ENCODE data around the gene FAM98C.

Gene FAM98C

GRCh38 chr19:38367041-38367440 lies 35.9 kb upstream of the FAM98C start:
- Histone ChIP-seq H3K27ac (ENCODE audit: low read depth, low read length, severe bottlenecking) (no peak overlapping the region), H3K4me3 (ENCODE audit: extremely low read depth, insufficient read depth, low read length, poor library complexity, severe bottlenecking) (no peak overlapping the region), H3K4me1 (ENCODE audit: control insufficient read depth, insufficient read depth, low read length, poor library complexity, severe bottlenecking) (no peaks in the 10 kb centered on the region), H3K9me3 (ENCODE audit: control insufficient read depth, low read length) (no peaks in the 10 kb centered on the region), H3K36me3 (ENCODE audit: control insufficient read depth, insufficient read depth, low read length) (no peaks in the 10 kb centered on the region)
- 89 to 90% methylated on average over 10 to 12 of the region's 12 CpGs for WGBS, 2 experiments (ENCODE audit: insufficient coverage in 2 of 2)

GRCh38 chr19:38369584-38369983 lies 33.3 kb upstream of the FAM98C start:
- H3K4me3 ChIP-seq (ENCODE audit: extremely low read depth, insufficient read depth, low read length, poor library complexity, severe bottlenecking): no peak overlapping the region
- no peak overlapping the region for H3K27ac ChIP-seq (ENCODE audit: low read depth, low read length, severe bottlenecking)
- WGBS, 2 experiments (ENCODE audit: insufficient coverage in 2 of 2): 93 to 96% methylated on average over 2 of the region's 2 CpGs
- no peaks in the 10 kb centered on the region for H3K36me3 ChIP-seq (ENCODE audit: control insufficient read depth, insufficient read depth, low read length)
- H3K9me3 ChIP-seq (ENCODE audit: control insufficient read depth, low read length): no peaks in the 10 kb centered on the region
- H3K4me1 ChIP-seq (ENCODE audit: control insufficient read depth, insufficient read depth, low read length, poor library complexity, severe bottlenecking): no peaks in the 10 kb centered on the region

- 79 to 85% methylated on average over 11 to 12 of the region's 12 CpGs for WGBS, 2 experiments (ENCODE audit: insufficient coverage in 2 of 2)
These were observed 32.6 kb upstream of the FAM98C start for GRCh38 chr19:38370299-38370698.

DNA sequence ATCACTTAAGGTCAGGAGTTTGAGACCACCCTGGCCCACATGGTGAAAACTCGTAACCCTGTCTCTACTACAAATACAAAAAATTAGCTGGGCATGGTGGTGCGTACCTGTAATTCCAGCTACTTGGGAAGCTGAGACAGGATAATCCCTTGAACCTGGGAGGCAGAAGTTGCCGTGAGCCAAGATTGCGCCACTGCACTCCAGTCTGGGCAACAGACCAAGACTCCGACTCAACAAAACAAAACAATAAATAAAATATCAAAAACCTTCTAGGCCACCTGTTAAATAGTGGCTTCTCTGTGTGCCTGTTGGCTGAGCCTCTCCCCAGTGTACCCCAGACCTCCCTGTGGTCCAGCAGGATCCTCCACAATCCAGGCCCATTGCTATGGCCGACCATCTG lies 31.8 kb upstream of the FAM98C start:
- 88 to 97% methylated on average over 5 of the region's 6 CpGs for WGBS, 2 experiments (ENCODE audit: insufficient coverage in 2 of 2)
- peaks cover 3% of the 10 kb centered on the region for H3K36me3 ChIP-seq (ENCODE audit: control insufficient read depth, insufficient read depth, low read length)
- H3K4me1 ChIP-seq (ENCODE audit: control insufficient read depth, insufficient read depth, low read length, poor library complexity, severe bottlenecking): peaks cover 2% of the 10 kb centered on the region
- no peaks in the 10 kb centered on the region for H3K9me3 ChIP-seq (ENCODE audit: control insufficient read depth, low read length)
- H3K27ac ChIP-seq (ENCODE audit: low read depth, low read length, severe bottlenecking): no peak overlapping the region
- no peak overlapping the region for H3K4me3 ChIP-seq (ENCODE audit: extremely low read depth, insufficient read depth, low read length, poor library complexity, severe bottlenecking)

More at GRCh38 chr19:38370299-38370698, 32.6 kb upstream of the FAM98C start:
- no peaks in the 10 kb centered on the region for H3K36me3 ChIP-seq (ENCODE audit: control insufficient read depth, insufficient read depth, low read length)
- no peaks in the 10 kb centered on the region for H3K9me3 ChIP-seq (ENCODE audit: control insufficient read depth, low read length)
- H3K27ac ChIP-seq (ENCODE audit: low read depth, low read length, severe bottlenecking): no peak overlapping the region
- H3K4me1 ChIP-seq (ENCODE audit: control insufficient read depth, insufficient read depth, low read length, poor library complexity, severe bottlenecking): no peaks in the 10 kb centered on the region
- H3K4me3 ChIP-seq (ENCODE audit: extremely low read depth, insufficient read depth, low read length, poor library complexity, severe bottlenecking): no peak overlapping the region

GRCh38 chr19:38373907-38374331 lies 29.0 kb upstream of the FAM98C start:
- peak overlapping the region; percentile 93 for H3K4me3 ChIP-seq (ENCODE audit: extremely low read depth, insufficient read depth, low read length, poor library complexity, severe bottlenecking)
- H3K4me1 ChIP-seq (ENCODE audit: control insufficient read depth, insufficient read depth, low read length, poor library complexity, severe bottlenecking): peaks cover 5% of the 10 kb centered on the region
- H3K9me3 ChIP-seq (ENCODE audit: control insufficient read depth, low read length): no peaks in the 10 kb centered on the region
- 90 to 96% methylated on average over 2 to 4 of the region's 6 CpGs for WGBS, 2 experiments (ENCODE audit: insufficient coverage in 2 of 2)
- peak overlapping the region; percentile 87 for H3K27ac ChIP-seq (ENCODE audit: low read depth, low read length, severe bottlenecking)
- H3K36me3 ChIP-seq (ENCODE audit: control insufficient read depth, insufficient read depth, low read length): peaks cover 25% of the 10 kb centered on the region

DNA sequence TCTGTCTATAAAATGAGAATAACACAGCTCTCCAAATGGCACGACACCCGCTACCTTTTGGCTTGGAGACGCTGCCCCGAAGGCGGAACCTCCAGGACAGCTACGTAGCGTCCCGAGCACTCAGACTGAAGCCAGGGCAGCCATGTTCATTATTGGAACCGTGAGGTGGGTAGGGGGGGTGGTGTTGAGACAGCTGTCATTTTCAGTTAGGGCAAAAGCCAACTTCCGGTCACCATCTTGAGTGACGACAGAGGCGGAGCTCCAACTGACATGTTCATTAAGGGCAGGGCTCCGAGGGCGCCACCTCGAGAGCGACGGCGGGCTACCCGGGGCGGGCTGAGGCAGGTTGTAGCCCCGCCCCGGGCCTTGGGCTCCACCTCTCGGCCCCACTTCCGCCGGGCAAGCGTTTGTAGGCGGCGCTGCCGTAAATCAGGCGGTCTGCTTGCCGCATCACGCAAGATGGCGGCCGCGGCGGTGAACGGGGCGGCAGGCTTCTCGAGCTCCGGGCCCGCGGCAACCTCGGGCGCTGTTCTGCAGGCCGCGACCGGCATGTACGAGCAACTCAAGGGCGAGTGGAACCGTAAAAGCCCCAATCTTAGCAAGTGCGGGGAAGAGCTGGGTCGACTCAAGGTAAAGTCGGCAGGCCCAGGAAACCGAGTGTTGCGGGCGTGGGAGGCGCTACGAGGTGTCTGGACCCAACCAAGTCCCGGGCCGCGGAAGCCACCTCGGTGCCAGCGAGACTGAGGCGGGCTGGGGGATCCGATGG lies 28.4 kb upstream of the FAM98C start, which contains the start of gene PSMD8:
Gene PSMD8 (plus strand): TSS at position 240 of the 766 bp plus-strand sequence. CDS start 31 bp downstream, at position 271.
- H3K4me1 ChIP-seq (ENCODE audit: control insufficient read depth, insufficient read depth, low read length, poor library complexity, severe bottlenecking): peaks cover 5% of the 10 kb centered on the region
- no peaks in the 10 kb centered on the region for H3K9me3 ChIP-seq (ENCODE audit: control insufficient read depth, low read length)
- peaks cover 31% of the 10 kb centered on the region for H3K36me3 ChIP-seq (ENCODE audit: control insufficient read depth, insufficient read depth, low read length)
- peak within 1 kb of the TSS; percentile 93 for H3K4me3 ChIP-seq (ENCODE audit: extremely low read depth, insufficient read depth, low read length, poor library complexity, severe bottlenecking)
- 0 to 1% methylated on average over 55 to 62 of the region's 65 CpGs for WGBS, 2 experiments (ENCODE audit: insufficient coverage in 2 of 2)
- peak within 1 kb of the TSS; percentile 87 for H3K27ac ChIP-seq (ENCODE audit: low read depth, low read length, severe bottlenecking)

GRCh38 chr19:38375098-38375493 lies 27.8 kb upstream of the FAM98C start:
- Histone ChIP-seq H3K27ac (ENCODE audit: low read depth, low read length, severe bottlenecking) (peak overlapping the region; percentile 87), H3K36me3 (ENCODE audit: control insufficient read depth, insufficient read depth, low read length) (peaks cover 36% of the 10 kb centered on the region), H3K4me1 (ENCODE audit: control insufficient read depth, insufficient read depth, low read length, poor library complexity, severe bottlenecking) (peaks cover 5% of the 10 kb centered on the region), H3K9me3 (ENCODE audit: control insufficient read depth, low read length) (no peaks in the 10 kb centered on the region), H3K4me3 (ENCODE audit: extremely low read depth, insufficient read depth, low read length, poor library complexity, severe bottlenecking) (peak overlapping the region; percentile 93)
- WGBS, 2 experiments (ENCODE audit: insufficient coverage in 2 of 2): 1 to 2% methylated on average over 15 of the region's 18 CpGs

DNA sequence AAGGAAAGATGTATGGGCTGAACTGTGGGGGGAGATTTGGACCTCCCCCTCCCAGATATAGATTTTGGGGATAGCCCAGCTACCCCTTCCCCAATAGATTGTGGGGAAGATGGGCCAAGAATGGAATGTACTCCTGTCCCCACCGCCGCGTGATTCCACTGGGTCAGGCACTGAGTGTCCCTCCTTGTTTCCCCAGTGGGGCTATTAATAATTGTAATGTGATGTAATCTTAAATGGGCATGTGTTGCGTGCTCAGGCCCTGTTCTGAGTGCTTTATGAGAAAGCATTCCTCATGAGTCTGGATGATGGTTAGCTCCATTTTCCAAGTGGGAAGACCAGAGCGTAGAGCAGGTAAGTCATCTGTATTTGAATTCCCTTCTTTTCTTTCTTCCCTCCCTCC lies 27.1 kb upstream of the FAM98C start:
- Histone ChIP-seq H3K4me3 (ENCODE audit: extremely low read depth, insufficient read depth, low read length, poor library complexity, severe bottlenecking) (peak overlapping the region; percentile 93), H3K27ac (ENCODE audit: low read depth, low read length, severe bottlenecking) (no peak overlapping the region), H3K4me1 (ENCODE audit: control insufficient read depth, insufficient read depth, low read length, poor library complexity, severe bottlenecking) (peaks cover 5% of the 10 kb centered on the region), H3K36me3 (ENCODE audit: control insufficient read depth, insufficient read depth, low read length) (peaks cover 42% of the 10 kb centered on the region), H3K9me3 (ENCODE audit: control insufficient read depth, low read length) (no peaks in the 10 kb centered on the region)
- 93 to 100% methylated on average over 2 to 4 of the region's 5 CpGs for WGBS, 2 experiments (ENCODE audit: insufficient coverage in 2 of 2)

GRCh38 chr19:38376576-38376975 lies 26.3 kb upstream of the FAM98C start:
- peaks cover 5% of the 10 kb centered on the region for H3K4me1 ChIP-seq (ENCODE audit: control insufficient read depth, insufficient read depth, low read length, poor library complexity, severe bottlenecking)
- H3K4me3 ChIP-seq (ENCODE audit: extremely low read depth, insufficient read depth, low read length, poor library complexity, severe bottlenecking): no peak overlapping the region
- 96 to 97% methylated on average over 3 of the region's 3 CpGs for WGBS, 2 experiments (ENCODE audit: insufficient coverage in 2 of 2)
- no peak overlapping the region for H3K27ac ChIP-seq (ENCODE audit: low read depth, low read length, severe bottlenecking)
- no peaks in the 10 kb centered on the region for H3K9me3 ChIP-seq (ENCODE audit: control insufficient read depth, low read length)
- peaks cover 50% of the 10 kb centered on the region for H3K36me3 ChIP-seq (ENCODE audit: control insufficient read depth, insufficient read depth, low read length)

DNA sequence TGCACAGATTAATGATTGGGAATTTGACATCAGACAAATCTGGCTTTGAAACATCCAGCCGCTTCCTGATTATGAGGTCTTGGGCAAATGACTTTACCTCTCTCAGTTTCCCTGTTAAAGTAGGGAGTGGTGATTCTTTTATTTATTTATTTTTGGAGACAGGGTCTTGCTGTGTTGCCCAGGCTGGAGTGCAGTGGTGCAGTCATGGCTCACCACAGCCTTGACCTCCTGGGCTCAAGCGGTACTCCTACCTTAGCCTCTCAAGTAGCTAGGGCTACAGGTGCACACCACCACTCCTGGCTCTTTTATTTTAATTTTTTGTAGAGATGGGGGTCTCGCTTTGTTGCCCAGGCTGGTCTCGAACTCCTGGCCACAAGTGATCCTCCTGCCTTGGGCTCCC lies 25.8 kb upstream of the FAM98C start:
- Histone ChIP-seq H3K4me3 (ENCODE audit: extremely low read depth, insufficient read depth, low read length, poor library complexity, severe bottlenecking) (no peak overlapping the region), H3K9me3 (ENCODE audit: control insufficient read depth, low read length) (no peaks in the 10 kb centered on the region), H3K36me3 (ENCODE audit: control insufficient read depth, insufficient read depth, low read length) (peaks cover 55% of the 10 kb centered on the region), H3K4me1 (ENCODE audit: control insufficient read depth, insufficient read depth, low read length, poor library complexity, severe bottlenecking) (peaks cover 5% of the 10 kb centered on the region), H3K27ac (ENCODE audit: low read depth, low read length, severe bottlenecking) (no peak overlapping the region)
- WGBS, 2 experiments (ENCODE audit: insufficient coverage in 2 of 2): 80 to 90% methylated on average over 1 to 3 of the region's 4 CpGs

GRCh38 chr19:38378866-38379265 lies 24.0 kb upstream of the FAM98C start:
- Histone ChIP-seq H3K9me3 (ENCODE audit: control insufficient read depth, low read length) (no peaks in the 10 kb centered on the region), H3K4me1 (ENCODE audit: control insufficient read depth, insufficient read depth, low read length, poor library complexity, severe bottlenecking) (peaks cover 5% of the 10 kb centered on the region), H3K27ac (ENCODE audit: low read depth, low read length, severe bottlenecking) (no peak overlapping the region), H3K4me3 (ENCODE audit: extremely low read depth, insufficient read depth, low read length, poor library complexity, severe bottlenecking) (no peak overlapping the region), H3K36me3 (ENCODE audit: control insufficient read depth, insufficient read depth, low read length) (peaks cover 73% of the 10 kb centered on the region)
- WGBS, 2 experiments (ENCODE audit: insufficient coverage in 2 of 2): 92 to 100% methylated on average over 7 to 9 of the region's 10 CpGs

Measured in mesodermal cell (in vitro differentiated cells).